OCI-M2 (cell line): ENCODE data around the gene RHOG.

Experiments
- DNase-seq: peaks from one replicate; lab custom pipeline; 2025; ENCODE audit not compliant: unreplicated experiment; lab: John Stamatoyannopoulos, UW

The RHOG gene

GRCh38 chr11:3860375-3860774 is 19.6 kb upstream of the RHOG start:
- no peak for DNase-seq

GRCh38 chr11:3859373-3859881 is 18.7 kb upstream of the RHOG start:
- no peak for DNase-seq

GRCh38 chr11:3857628-3858027 is 16.9 kb upstream of the RHOG start:
- DNase-seq, result no peak

GRCh38 chr11:3856856-3857553 is 16.2 kb upstream of the RHOG start:
- DNase-seq, result no peak

GRCh38 chr11:3855808-3856491 is 15.2 kb upstream of the RHOG start:
- no peak for DNase-seq

- peak; percentile 47 for DNase-seq
Observed at GRCh38 chr11:3854977-3855807, 14.4 kb upstream of the RHOG start, which contains the start of gene STIM1. Gene STIM1, plus strand, starts transcription at chr11:3855664. Its CDS starts 607 bp downstream, at chr11:3856271.

GRCh38 chr11:3854660-3854976 is 13.9 kb upstream of the RHOG start:
- DNase-seq, result no peak

- DNase-seq, result no peak
Observed at GRCh38 chr11:3853899-3854659, 13.3 kb upstream of the RHOG start.

GRCh38 chr11:3853545-3853842 is 12.7 kb upstream of the RHOG start:
- no peak for DNase-seq

- DNase-seq, result no peak
Observed at GRCh38 chr11:3849297-3849874, 8.6 kb upstream of the RHOG start.

GRCh38 chr11:3845670-3846069 is 4.9 kb upstream of the RHOG start:
- DNase-seq, result no peak

- no peak for DNase-seq
Observed at GRCh38 chr11:3845246-3845645, 4.5 kb upstream of the RHOG start.

- no peak for DNase-seq
Observed at GRCh38 chr11:3843326-3843725, 2.6 kb upstream of the RHOG start.

- DNase-seq, result peak; percentile 63
Observed at GRCh38 chr11:3841426-3842350, 929 bp upstream of the RHOG start.

- DNase-seq, result no peak
Observed at GRCh38 chr11:3840004-3840869, 522 bp downstream of the RHOG start.

GRCh38 chr11:3838504-3838903 is 2.3 kb downstream of the RHOG start:
- DNase-seq, result no peak

GRCh38 chr11:3837793-3838192 is 3.0 kb downstream of the RHOG start:
- DNase-seq, result no peak

GRCh38 chr11:3836903-3837302 is 3.9 kb downstream of the RHOG start:
- DNase-seq, result no peak

- no peak for DNase-seq
Observed at GRCh38 chr11:3835751-3836150, 5.0 kb downstream of the RHOG start.
